NCI-H774 (cell line): ENCODE data around the gene DNM1.

Experiments used
- DNase-seq: peaks from one replicate; lab custom pipeline; 2025; lab: John Stamatoyannopoulos, UW

DNM1 gene

DNA sequence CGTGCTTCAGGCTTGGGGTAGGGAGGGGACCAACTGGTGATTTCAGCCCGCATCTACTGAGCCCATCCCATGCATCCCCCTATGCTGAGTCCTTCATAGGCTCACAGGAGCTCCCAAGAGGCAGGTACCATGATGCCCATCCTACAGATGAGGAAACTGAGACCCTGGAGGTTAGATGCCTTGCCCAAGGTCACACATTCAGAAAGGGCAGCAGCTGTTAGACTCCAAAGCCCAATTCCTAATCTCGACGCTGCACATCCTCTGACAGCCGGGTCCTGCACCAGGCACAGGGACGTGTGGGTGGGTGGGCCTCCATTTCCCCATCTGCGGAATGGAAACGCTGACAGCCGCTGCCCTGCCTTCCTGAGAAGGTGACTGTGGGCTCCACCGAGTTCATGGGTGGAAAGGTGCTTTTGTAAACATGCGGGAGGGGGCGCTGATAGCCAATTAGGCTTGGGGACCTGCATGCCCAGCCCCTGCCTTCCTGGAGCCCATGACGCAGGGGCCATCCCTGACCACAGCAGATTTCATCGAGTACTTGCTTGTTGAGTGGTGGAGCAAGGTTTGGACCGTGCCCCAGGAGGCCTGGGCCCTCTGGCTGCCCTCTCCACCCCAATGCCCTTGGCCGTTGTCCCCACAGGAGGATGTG, 2.2 kb downstream of the DNM1 start:
- DNase-seq: no peak

DNA sequence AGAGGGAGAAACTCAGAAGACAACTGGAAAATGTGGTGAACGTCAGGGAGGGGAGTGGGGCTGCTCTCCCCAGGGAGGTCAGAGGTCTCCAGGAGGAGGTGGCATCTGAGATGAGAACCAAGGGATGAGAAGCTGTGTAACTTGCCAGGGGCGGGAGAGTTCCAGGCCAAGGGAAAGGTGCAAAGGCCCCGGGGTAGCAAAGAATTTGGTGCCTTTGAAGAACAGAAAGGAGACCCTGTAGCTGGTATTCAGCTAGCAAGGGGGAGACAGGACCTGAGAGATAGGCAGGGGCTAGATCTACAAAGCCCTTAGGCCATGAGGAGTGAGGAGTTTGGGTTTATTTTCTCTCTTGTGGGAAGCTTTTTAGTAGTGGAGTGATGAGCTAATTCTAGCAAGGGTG, 3.3 kb downstream of the DNM1 start:
- DNase-seq: no peak

GRCh38 chr9:128206916-128207910, 4.0 kb downstream of the DNM1 start:
- no peak for DNase-seq

DNA sequence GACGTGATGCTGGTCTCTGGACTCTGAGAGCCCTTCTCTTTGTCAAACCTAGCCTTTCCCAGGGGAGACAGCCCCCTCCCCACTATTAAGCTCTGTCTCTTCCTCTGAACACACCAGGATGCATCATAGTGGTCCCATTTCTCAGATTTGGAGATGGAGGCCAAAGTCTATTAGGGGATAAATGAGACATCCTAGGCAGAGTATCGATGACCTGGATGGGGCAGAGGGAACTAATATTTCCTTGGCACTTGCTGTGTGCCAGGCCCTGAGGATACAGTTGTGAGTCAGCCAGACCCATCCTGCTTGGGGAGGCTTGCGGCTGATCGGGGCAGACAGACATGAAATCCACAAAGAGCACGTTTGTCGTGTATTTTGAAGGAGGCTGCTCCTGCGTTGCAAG, 5.2 kb downstream of the DNM1 start:
- no peak for DNase-seq

- no peak for DNase-seq
Measured at GRCh38 chr9:128208946-128209669, 5.9 kb downstream of the DNM1 start.

- DNase-seq: no peak
Measured at GRCh38 chr9:128211186-128211980, 8.2 kb downstream of the DNM1 start.

DNA sequence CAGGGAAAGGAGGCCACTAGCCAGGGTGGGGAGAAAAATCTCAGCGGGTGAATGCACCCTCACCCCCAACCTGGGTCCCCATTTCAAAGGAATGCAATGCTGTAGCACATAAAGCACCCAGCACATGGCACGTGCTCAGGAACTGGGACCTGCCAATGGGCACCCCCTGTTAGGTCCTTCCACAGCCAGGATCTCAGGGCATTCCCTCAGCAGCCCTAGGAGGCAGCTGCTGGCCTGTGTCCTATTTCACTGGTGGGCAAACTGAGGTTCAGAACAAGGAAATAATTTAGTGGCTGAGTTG, 8.8 kb downstream of the DNM1 start:
- DNase-seq: no peak

DNA sequence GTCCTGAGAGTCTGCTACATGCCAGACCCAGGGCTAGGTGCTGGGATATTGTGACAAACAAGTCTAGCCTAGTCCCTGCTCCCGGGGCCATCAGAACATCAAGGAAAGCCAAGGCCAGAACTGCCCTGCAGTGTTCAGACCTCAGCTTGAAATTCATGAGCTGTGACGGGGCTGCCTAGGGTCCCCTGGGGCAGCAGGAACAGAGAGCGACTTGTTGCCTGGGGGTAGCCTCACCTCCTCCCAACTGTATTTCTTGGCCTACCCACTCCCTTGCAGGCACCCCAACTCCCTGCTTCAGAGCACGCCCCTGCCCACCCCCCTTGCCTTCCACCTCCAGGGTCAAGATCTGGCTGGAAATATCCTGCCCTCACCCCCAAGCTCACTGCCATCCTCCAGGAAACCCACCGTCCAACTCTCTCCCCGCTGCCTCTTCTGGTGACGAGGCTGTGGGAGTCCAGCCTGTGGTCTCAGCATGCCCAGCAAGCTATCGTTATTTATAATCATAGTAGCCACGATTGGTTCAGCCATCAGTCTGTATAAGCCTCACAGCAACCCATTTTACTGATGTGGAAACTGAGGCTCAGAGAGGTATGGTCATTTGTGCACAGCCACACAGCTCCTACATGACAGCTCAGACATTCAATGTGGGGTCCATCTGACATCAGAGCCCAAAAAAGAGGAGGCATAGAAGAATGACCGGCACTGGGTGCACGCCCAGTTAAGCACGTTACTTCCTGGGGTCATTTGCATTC, 10.7 kb downstream of the DNM1 start:
- DNase-seq: no peak

- DNase-seq: no peak
Measured at GRCh38 chr9:128214571-128215490, 11.7 kb downstream of the DNM1 start.

- no peak for DNase-seq
Measured at GRCh38 chr9:128215491-128216409, 12.6 kb downstream of the DNM1 start.

GRCh38 chr9:128216781-128217553, 13.8 kb downstream of the DNM1 start:
- no peak for DNase-seq

DNA sequence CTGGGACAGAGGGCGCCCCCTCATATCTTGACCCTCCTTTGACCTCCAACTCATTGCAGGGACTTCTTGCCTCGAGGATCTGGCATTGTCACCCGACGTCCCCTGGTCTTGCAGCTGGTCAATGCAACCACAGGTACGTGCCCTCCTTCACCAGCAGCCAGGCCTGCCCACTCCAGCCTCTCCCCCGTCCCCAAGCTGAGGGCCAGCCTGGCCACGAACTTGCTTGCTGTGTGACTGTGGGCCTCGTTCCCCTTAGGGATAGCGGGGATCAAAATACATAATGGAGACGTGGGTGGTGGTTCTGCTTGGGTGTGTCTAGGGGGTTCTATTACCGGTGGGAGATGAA, 15.0 kb downstream of the DNM1 start:
- DNase-seq: no peak

DNA sequence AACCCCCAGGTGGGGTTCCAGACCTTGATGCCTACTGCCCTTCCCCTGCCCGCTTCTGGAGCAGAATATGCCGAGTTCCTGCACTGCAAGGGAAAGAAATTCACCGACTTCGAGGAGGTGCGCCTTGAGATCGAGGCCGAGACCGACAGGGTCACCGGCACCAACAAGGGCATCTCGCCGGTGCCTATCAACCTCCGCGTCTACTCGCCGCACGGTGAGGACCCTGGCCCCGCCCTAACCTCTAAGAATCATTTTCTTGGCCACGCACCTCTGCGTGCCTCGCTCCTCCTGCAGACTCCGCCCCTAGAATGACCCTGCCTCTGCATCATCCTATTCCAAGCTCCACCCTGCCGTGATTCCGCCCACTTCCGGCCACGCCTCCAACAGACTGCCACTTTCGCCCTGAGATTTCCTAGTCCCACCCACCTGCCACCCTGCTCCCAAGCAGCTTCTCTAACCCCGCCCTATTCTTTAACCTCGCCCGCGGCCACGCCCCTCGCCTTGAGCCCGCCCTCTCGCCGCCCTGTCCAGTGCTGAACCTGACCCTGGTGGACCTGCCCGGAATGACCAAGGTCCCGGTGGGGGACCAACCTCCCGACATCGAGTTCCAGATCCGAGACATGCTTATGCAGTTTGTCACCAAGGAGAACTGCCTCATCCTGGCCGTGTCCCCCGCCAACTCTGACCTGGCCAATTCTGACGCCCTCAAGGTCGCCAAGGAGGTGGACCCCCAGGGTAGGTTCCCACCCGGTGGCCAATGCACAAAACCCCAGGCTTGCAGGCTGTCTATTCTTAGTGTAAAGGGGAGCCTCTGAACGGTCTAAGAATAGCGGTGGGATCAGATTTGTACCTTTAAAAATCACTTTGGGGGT, 15.6 kb downstream of the DNM1 start:
- no peak for DNase-seq

DNA sequence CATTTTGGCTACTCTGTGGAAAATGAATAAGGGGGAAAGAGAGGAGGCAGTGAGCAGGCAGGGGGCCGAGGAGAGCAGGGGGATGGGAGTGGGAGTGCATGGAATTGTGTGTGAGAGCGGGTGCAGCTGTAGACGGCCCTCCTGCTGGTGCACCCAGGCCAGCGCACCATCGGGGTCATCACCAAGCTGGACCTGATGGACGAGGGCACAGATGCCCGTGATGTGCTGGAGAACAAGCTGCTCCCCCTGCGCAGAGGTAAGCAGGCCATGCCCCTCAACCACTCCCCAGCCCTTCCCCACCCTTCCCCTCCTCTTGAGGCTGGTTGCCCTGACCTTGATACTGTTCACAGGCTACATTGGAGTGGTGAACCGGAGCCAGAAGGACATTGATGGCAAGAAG, 16.7 kb downstream of the DNM1 start:
- DNase-seq: no peak

GRCh38 chr9:128222026-128222425, 18.8 kb downstream of the DNM1 start:
- DNase-seq: no peak

- no peak for DNase-seq
Measured at GRCh38 chr9:128222880-128223670, 19.9 kb downstream of the DNM1 start.

GRCh38 chr9:128224877-128225276, 21.7 kb downstream of the DNM1 start:
- no peak for DNase-seq
